Measurements from ENCODE around the gene SYNE2. TPM values are rescaled to one million over a fixed set of nuclear protein-coding genes. Genes with fewer than 3 reads are reported as not detected.

The SYNE2 gene
- total RNA-seq, 1 donor from 2014 or later, result 168 TPM

DNA sequence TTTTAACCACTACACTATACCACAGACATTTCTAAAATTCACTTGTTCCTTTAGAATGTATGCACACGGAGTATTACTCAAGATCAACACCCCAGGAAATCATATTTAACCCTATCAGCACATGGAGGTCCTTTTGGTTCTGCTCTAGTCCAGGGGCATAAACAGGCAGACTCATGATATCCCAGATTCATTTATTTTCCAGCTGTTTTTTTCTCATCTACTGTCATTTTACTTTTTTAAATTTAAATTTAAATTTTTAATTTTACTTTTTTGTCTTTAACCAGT, 17.9 kb downstream of the SYNE2 start:
- intact Hi-C loops (cut with micrococcal nuclease), result loop anchor here (2.0 kb wide), 1 partner anchor 38 kb away; no protein-coding TSS in a partner anchor

DNA sequence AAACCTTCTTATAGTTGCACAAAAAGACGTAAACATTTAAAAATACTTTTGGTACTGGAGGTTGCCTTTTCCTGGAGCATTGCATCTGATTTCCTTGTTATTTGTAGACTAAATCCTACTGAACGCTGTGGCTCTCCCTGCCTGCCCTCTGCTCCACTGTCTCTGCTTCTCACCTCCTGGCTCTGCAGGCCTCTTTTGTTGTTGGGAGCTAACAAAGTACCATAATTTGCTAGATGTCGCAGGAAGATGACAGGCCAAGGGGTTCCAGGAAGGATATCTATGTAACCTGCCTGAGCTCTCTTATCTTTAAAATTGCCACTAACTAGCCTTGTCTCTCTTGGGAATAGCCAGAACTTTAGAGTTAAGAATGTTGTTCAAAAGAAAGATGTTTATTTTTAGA, 21.4 kb downstream of the SYNE2 start:
- intact Hi-C loops (cut with micrococcal nuclease), result no loop called here

DNA sequence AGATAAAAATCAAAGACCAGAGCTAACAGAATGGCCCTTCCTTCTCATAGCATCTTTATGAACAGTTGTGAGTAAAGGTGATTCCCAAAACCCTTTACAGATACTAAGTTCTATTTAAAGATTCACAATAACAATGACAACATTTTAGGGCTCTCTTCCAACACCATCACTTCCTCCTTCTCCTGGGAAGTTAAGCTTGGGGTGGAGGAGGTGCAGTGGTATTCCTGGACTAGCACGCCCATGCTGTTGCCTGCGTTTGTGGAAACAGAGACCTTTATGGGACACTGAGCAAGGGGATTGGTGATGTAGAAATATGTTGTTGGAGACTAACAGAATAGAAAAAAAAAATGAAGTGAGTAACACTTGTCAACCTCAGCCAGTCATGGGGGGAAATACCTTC, 22.5 kb downstream of the SYNE2 start:
- intact Hi-C loops (cut with micrococcal nuclease), result no loop called here

DNA sequence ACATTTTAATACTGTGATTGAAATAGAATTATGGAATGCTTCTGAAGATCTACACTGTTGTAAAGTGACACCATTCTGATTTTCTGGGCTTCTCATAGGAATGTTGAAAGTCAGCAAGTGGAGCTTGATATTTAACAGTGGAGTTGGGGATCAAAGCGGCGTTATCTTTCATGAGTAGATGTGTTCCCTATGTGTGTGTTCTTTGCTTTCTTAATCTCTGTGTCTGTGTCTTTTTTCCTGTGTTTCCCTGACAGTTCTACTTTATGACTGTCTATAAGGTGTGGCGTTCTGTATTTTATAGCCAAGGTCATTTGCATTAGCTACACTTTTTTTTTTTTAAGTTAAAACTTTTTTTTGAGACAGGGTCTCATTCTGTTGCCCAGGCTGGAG, 24.7 kb downstream of the SYNE2 start:
- intact Hi-C loops (cut with micrococcal nuclease), result no loop called here

DNA sequence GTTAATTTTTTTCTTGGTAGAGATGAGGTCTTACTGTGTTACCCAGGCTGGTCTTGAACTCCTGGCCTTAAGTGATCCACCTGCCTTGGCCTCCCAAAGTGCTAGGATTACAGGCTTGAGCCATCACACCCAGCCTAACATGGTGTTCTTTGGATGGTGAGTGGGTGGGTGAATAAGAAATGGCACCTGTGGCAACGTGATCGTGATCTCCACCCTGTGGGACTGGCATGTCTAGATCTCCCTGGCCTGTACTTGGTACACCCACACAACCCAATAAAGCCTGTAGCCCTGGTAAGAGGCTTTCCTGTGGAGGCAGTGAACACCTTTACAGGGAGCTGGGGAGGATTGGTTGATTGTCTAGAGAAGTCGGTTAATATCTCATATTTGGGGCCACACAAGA, 25.2 kb downstream of the SYNE2 start:
- intact Hi-C loops (cut with micrococcal nuclease), result no loop called here

DNA sequence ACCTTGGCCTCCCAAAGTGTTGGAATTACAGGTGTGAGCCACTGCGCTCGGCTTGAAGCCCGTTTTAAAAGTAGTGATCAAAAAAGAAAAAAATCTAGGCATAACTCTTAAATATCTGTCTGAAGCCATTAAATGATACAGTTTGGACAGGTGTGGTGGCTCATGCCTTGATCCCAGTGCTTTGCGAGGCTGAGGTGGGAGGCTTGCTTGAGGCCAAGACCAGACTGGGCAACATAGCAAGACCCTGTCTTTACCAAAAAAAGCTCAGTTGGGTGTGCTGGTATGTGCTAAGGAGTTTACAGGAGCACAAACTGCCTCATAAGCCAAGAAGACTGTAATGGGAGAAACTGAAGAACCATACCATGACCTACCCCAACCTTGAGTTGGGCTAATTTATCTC, 26.0 kb downstream of the SYNE2 start:
- intact Hi-C loops (cut with micrococcal nuclease), result no loop called here

DNA sequence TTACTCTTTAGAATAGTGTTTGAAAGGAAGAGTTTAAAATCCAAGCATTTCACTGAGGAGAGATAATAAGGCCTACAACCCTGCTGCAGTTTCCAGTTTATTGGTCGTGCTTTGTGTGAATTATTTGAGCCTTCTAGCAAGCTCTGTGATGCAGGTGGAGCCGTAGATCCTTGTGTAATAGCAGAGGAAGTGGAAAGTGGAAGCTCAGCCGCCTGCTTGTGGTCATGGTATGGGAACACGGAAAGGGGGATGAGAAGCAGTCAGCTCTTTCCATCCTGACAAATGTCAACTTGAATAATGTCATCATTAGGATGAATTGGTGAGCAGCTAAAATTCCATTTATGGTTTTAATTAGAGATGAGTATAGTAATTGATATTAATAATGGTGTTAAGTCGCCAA, 29.1 kb downstream of the SYNE2 start:
- intact Hi-C loops (cut with micrococcal nuclease), result no loop called here

DNA sequence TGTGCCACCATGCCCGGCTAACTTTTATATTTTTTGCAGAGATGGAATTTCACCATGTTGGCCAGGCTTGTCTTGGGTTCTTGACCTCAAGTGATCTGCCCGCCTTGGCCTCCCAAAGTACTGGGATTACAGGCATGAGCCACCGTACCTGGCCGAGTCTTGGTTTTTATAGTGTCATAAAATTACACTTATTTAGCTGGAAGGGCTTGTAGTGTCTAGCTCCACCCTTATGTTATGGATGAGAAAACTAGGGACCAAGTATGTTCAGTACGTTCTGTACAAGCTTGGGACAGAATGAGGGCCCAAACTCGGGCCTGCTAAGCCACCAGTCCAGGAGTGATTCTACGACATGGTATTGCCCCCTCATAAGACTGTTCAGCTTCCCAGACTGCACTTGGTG, 35.1 kb downstream of the SYNE2 start:
- intact Hi-C loops (cut with micrococcal nuclease), result no loop called here

DNA sequence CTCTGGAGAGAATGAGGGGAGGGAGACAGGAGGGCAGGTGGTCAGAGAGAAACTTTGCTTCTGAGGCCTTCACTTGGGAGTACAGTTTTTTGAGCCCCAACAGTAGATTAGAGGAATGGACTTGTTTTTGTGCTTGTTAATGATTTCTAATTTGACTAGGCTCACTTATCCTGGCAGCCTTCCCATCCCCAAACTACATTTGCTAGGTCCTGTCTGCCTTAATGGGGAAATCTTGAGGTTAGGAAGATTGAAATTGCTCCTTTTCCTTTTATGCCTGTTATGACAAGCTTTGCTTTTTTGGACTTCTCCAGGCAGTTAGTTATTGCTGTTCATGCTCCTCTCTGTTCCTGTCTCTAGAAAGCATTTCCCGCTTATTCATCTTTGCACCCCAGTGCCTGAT, 37.7 kb downstream of the SYNE2 start:
- intact Hi-C loops (cut with micrococcal nuclease), result no loop called here

DNA sequence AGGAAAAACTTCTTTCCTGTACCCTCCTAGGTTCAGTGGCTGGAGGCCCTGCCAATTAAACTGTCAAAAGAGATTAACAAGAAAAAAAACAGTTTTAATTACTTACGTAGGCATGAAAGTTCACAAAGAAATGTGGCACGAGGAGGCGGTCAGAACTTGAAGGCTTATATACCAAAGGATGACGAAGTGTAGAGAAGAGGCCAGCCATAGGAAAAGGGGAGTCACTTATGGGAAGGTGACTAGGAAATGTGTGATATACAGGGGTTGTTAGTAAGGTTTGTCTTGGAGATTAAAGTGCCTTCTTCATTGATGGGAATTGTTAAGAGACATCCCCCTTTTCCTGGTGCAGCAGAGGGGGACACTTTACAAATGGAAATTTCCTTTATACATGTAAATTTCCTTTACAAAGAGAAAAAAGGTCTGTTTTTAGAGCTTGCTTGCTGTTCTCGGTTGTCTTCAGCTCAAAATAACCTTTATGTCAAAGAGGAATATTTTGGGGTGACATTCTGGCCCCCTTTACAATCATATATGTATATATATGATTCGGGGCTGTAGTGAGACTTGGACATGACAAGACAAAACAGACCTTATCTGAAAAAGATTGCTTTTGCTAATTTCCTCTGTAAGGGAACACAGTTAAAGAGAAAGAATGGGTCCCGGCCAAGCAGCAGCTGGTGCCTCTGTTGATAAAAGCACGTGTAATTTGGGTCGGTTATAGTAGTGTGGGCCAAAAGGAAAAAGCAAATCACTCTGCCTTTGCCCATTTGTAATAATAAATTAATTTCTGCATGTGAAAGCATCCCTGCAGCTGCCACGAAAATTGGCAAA, 38.6 kb downstream of the SYNE2 start:
- intact Hi-C loops (cut with micrococcal nuclease), result no loop called here

DNA sequence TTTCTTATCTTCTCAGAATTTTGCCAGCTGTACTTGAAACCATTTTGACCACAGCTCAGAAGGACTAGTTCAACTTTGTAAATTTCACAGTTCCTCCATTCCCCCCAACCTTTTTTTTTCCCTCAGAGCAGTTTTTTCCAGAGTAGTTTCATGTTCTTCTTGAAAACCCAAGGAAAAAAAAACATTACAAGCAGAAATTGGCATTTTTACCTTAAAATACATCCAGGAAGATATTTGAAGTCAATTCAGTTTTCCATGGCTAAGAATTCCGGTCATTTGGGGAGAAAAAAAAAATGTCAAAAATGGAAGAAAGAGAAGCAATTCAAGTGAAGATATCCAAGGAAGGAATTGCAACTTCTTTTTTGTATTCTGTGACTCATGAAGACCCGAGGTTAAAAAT, 39.5 kb downstream of the SYNE2 start:
- intact Hi-C loops (cut with micrococcal nuclease), result no loop called here

DNA sequence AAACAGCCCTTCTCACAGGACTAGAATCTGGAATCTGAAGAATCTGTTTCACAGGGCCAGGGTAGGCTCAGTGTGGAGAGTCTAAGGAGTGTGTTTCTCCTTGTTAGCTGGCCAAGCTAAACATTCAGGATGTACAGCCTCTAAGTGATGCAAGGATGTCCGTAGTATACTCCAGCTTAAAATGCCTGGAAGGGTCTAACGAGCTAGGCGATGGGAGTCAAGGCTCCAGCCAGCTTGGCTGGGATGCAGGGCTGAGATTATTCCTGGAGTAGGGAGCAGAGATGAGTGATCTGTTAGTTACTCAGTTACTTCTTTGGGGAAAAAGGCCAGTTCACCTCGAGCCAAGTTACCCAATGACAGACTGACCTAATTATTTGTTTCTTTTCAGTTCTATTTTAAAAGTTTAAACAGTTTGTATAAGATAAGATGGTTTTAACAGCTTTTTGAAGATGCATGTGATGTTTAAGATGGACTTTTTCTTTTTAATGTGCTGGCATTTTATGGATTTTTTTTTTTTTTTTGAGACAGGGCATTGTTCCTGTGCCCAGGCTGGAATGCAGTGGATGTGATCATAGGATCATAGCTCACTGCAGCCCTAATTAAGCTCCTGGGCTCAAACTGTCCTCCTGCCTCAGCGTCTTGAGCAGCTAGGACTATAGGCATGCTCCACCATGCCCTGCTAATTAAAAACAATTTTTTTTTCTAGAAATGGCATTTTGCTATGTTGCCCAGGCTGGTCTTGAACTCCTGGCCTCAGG, 41.1 kb downstream of the SYNE2 start:
- intact Hi-C loops (cut with micrococcal nuclease), result no loop called here

DNA sequence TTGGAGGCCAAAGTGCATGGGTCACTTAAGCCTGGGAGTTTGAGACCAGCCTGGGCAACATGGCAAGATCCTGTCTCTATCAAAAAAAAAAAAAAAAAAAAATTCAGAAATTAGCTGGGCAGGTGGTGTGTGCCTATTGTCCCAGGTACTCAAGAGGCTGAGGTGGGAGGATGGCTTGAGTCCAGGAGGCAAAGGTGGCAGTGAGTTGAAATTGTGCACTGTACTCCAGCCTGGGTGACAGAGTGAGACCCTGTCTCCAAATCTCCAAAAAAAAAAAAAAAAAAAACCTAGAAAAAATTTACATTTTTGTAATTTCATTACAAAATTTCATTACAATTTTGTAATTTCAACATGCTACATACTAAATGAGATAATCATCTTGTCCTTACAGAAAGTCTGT, 42.7 kb downstream of the SYNE2 start:
- intact Hi-C loops (cut with micrococcal nuclease), result no loop called here

DNA sequence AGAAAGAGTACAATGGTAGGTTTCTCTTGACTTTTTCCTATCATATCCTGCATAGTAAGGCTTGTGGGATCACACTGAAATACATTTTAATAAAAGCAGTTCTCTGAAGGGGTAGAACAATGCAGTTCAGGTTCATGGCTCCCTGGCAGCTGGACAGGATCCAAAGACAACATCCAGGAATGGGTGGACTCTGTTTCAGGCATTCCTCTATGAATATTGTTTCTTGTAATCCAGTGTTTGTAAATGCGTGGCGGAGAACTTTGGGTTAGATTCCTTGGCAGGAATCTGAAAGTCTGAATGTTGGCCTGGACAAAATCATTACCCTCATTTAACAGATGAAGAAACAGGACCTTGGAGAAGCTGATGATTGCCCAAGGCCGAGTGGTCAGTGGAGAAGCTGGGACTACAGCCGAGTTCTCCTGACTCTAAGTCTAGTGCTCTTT, 43.5 kb downstream of the SYNE2 start:
- intact Hi-C loops (cut with micrococcal nuclease), result no loop called here

DNA sequence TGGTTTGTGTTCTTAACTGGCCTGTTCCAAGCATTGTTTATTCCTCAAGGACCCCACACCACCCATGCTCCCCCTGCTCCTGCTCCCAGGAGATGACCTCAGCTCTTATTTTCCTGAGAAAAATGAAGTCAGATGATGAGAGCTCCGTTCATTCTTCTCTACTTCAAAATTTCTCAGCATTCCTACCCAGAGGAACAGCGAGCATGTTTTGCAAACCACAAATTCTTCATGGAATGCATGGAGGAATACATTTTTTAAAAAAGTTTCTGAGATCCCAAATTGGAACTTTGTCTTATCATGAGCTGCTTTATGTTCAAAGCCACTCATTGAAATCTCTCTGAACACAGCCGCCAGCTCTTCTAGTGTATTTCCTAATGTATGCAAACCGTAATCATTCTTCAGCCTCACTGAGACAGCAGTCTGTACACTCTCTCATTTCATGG, 44.9 kb downstream of the SYNE2 start:
- intact Hi-C loops (cut with micrococcal nuclease), result no loop called here

DNA sequence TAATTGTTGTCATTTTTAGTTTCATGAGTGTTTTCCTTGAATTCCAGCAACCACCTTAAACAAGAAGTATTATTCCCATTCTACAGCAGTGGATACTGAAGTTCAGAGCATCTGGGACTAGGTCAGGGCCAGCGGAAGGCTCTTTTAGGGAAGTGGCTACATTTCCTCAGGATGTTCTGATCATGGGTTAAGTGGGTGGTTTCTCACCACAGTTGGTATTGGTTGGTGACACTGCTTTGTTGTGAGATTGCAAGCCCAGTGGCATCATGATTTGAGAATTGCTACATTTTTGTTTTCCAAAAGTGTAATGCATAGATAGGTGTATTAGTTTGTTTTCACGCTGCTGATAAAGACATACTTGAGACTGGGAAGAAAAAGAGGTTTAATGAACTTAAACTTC, 47.1 kb downstream of the SYNE2 start:
- intact Hi-C loops (cut with micrococcal nuclease), result loop anchor here (2.0 kb wide), 1 partner anchor 47 kb away; the partner anchor contains the start of gene SYNE2

DNA sequence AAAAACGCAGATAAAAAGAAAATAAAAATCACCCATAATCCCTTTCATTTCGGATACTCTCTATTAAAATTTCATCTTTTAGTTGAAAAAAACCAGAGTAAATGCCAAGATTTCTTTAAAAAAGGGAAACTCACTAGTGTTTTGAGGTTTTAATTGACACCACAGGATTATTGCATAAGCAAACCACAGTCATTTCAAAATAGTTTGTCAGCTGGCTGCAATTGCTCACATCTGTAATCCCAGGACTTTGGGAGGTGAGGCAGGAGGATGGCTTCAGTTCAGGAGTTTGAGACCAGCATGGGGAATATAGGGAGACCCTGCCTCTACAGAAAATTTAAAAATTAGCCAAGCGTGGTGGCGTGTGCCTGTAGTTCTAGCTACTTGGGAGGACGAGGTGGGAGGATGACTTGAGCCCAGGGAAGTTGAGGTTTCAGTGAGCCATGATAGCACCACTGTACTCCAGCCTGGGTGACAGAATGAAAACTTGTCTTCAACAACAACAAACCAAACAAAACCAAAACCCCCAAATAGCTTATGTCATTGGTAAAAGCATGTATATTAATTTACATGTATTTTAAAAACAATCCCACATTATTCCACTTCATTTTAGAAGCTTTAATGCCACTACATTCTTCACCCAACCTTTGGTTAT, 48.8 kb downstream of the SYNE2 start:
- intact Hi-C loops (cut with micrococcal nuclease), result loop anchor here (2.0 kb wide), 1 partner anchor 49 kb away; the partner anchor contains the start of gene SYNE2

DNA sequence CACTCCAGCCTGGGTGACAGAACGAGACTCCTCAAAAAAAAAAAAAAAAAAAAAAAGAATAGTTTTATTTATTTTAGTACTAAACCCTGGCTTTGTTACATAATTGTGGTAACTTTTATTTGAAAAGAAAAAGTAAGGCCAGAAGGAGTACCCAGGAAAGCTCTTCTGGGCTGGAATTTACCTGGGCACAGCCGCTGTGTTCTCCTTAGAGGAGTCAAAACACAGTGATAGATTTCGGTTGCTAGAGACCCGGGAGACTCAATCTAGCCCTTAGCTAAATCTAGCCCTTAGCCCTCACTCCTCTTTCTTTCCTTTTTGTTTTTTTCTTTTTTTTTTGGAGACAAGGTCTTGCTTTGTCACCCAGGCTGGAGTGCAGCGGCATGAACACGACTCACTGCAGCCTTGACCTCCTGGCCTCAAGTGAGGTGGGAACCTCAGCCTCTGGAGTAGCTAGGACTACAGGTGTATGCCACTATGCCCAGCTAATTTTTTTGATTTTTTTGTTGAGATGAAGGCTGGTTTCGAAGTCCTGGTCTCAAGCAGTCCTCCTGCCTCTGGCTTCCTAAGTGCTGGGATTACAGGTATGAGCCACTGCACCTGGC, 49.7 kb downstream of the SYNE2 start:
- intact Hi-C loops (cut with micrococcal nuclease), result no loop called here

DNA sequence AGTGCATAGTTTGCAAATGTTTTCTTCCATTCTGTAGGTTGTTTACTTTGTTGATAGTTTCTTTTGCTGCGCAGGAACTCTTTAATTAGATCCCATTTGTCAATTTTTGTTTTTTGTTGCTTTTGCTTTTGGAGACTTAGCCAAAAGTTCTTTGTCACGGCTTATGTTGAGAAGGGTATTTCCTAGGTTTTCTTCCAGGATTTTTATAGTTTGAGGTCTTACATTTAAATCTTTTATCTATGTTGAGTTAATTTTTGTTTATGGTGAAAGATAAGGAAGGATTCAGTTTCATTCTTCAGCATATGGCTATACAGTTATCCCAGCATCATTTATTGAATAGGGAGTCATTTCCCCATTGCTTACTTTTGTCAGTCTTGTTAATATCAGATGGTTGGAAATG, 51.9 kb downstream of the SYNE2 start:
- intact Hi-C loops (cut with micrococcal nuclease), result no loop called here

DNA sequence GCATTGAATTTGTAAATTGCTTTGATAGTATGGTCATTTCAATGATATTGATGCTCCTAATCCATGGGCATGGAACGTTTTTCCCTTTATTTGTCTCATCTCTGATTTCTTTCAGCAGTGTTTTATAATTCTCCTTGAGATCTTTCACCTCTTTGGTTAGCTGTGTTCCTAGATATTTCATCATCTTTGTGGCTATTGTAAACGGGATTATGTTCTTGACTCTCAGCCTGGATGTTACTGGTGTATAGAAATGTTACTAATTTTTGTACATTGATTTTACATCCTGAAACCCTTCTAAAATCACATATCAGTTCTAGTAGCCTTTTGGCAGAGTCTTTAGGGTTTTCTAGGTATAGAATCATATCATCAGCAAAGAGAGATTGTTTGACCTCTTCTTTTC, 52.6 kb downstream of the SYNE2 start:
- intact Hi-C loops (cut with micrococcal nuclease), result no loop called here

DNA sequence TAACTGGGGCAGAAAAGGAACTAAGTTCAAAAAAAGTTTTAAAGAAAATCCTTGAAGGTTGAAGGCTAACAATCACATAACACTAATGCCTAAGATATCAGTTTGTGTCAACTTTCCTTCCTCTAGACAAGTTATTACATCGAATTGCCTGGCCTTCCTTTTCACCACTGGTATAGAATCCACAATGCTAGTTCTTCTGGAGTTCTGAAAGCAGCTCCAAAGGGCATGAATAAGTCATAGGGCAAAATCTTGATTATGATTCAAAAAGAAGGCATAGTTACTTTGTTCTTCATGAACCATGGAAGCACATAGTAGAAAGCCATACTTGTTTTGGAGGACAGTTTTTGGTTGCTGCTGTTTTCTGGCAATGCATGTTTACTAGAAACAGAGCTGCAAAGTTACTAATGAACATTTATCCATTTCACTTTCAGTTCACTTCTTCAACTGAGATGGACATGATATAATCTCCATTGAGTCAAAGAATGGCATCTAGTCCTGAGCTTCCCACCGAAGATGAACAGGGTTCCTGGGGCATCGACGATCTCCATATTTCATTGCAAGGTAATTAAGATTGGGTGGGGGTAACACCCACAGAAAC, 56.0 kb downstream of the SYNE2 start:
- intact Hi-C loops (cut with micrococcal nuclease), result loop anchor here (2.0 kb wide), 1 partner anchor 38 kb away; no protein-coding TSS in a partner anchor

Measured in T-helper 1 cell treated with Interleukin-12 subunit alpha and Interleukin-12 subunit beta and Interleukin-4 antibody, amounts not matched to agents 30 ng/mL and 1 ng/mL, for 36 hours (primary cell).